IPS-18c (cell line): ENCODE results near the gene ERC1.
"Not testable (repeated sequence)": the region's sequence is repeated elsewhere in the genome, so short reads cannot be mapped to it uniquely, and the experiment has no call there.

Source experiments
- H3K4me3 ChIP-seq: 2 replicates; pipeline ENCODE4 v1.7.0; 2013; ENCODE audit warnings: low read depth, mild to moderate bottlenecking, low read length, moderate library complexity; ENCODE audit not compliant: insufficient read depth
- H3K9me3 ChIP-seq: one replicate; pipeline ENCODE4 v1.6.1; 2013; ENCODE audit warnings: mild to moderate bottlenecking, low read length, moderate library complexity; ENCODE audit not compliant: control insufficient read depth, insufficient read depth

The ERC1 gene

GRCh38 chr12:1050059-1050707, 59.2 kb downstream of the ERC1 start:
- H3K9me3 ChIP-seq: no peaks in the 10 kb centered on the region
- no peak overlapping the region for H3K4me3 ChIP-seq

GRCh38 chr12:1051672-1052071, 60.6 kb downstream of the ERC1 start:
- H3K9me3 ChIP-seq, H3K4me3 ChIP-seq: not testable (repeated sequence)

- no peaks in the 10 kb centered on the region for H3K9me3 ChIP-seq
- H3K4me3 ChIP-seq: no peak overlapping the region
Observed at GRCh38 chr12:1053690-1054089, 62.7 kb downstream of the ERC1 start.

- H3K4me3 ChIP-seq: no peak overlapping the region
Observed at GRCh38 chr12:1054117-1054870, 63.3 kb downstream of the ERC1 start.

GRCh38 chr12:1056390-1056789, 65.4 kb downstream of the ERC1 start:
- Histone ChIP-seq H3K4me3 (no peak overlapping the region), H3K9me3 (no peaks in the 10 kb centered on the region)

More at GRCh38 chr12:1054117-1054870, 63.3 kb downstream of the ERC1 start:
- H3K9me3 ChIP-seq: no peaks in the 10 kb centered on the region

- no peak overlapping the region for H3K4me3 ChIP-seq
- peaks cover 2% of the 10 kb centered on the region for H3K9me3 ChIP-seq
Observed at GRCh38 chr12:1058423-1058822, 67.4 kb downstream of the ERC1 start.

- Histone ChIP-seq H3K9me3 (peaks cover 2% of the 10 kb centered on the region), H3K4me3 (no peak overlapping the region)
Observed at GRCh38 chr12:1059162-1059561, 68.1 kb downstream of the ERC1 start.

- Histone ChIP-seq H3K4me3 (no peak overlapping the region), H3K9me3 (peaks cover 2% of the 10 kb centered on the region)
Observed at GRCh38 chr12:1063852-1064251, 72.8 kb downstream of the ERC1 start.

- peaks cover 2% of the 10 kb centered on the region for H3K9me3 ChIP-seq
Observed at GRCh38 chr12:1064317-1064716, 73.3 kb downstream of the ERC1 start.

GRCh38 chr12:1065629-1066028, 74.6 kb downstream of the ERC1 start:
- Histone ChIP-seq H3K4me3 (no peak overlapping the region), H3K9me3 (peaks cover 2% of the 10 kb centered on the region)

More at GRCh38 chr12:1064317-1064716, 73.3 kb downstream of the ERC1 start:
- no peak overlapping the region for H3K4me3 ChIP-seq

- Histone ChIP-seq H3K4me3 (no peak overlapping the region), H3K9me3 (no peaks in the 10 kb centered on the region)
Observed at GRCh38 chr12:1069846-1070245, 78.8 kb downstream of the ERC1 start.

GRCh38 chr12:1071182-1071581, 80.2 kb downstream of the ERC1 start:
- Histone ChIP-seq H3K9me3 (no peaks in the 10 kb centered on the region), H3K4me3 (no peak overlapping the region)

- Histone ChIP-seq H3K4me3 (no peak overlapping the region), H3K9me3 (no peaks in the 10 kb centered on the region)
Observed at GRCh38 chr12:1073652-1074051, 82.6 kb downstream of the ERC1 start.

- no peaks in the 10 kb centered on the region for H3K9me3 ChIP-seq
- no peak overlapping the region for H3K4me3 ChIP-seq
Observed at GRCh38 chr12:1077036-1077803, 86.2 kb downstream of the ERC1 start.

GRCh38 chr12:1078002-1078401, 87.0 kb downstream of the ERC1 start:
- Histone ChIP-seq H3K9me3 (no peaks in the 10 kb centered on the region), H3K4me3 (no peak overlapping the region)

GRCh38 chr12:1080520-1081223, 89.6 kb downstream of the ERC1 start:
- Histone ChIP-seq H3K9me3 (no peaks in the 10 kb centered on the region), H3K4me3 (no peak overlapping the region)

GRCh38 chr12:1083151-1083888, 92.3 kb downstream of the ERC1 start:
- no peak overlapping the region for H3K4me3 ChIP-seq

More at GRCh38 chr12:1083151-1083888, 92.3 kb downstream of the ERC1 start:
- no peaks in the 10 kb centered on the region for H3K9me3 ChIP-seq
